Neuron (in vitro differentiated cells): ENCODE data around the gene TANGO2.

Experiments
- H2AFZ ChIP-seq: one replicate; pipeline ENCODE4 v1.6.1; 2013; ENCODE audit warnings: low read depth, mild to moderate bottlenecking, inconsistent platforms, low read length, moderate library complexity
- H3K27me3 ChIP-seq: one replicate; pipeline ENCODE4 v1.6.1; 2013; ENCODE audit warnings: low read length; ENCODE audit not compliant: insufficient read depth
- H3K36me3 ChIP-seq: one replicate; pipeline ENCODE4 v1.6.1; 2013; ENCODE audit warnings: low read length; ENCODE audit not compliant: insufficient read depth
- H3K4me1 ChIP-seq: one replicate; pipeline ENCODE4 v1.6.1; 2013; ENCODE audit warnings: low read length; ENCODE audit not compliant: insufficient read depth
- H3K4me3 ChIP-seq: 2 replicates; pipeline ENCODE4 v1.5.1; 2013; ENCODE audit warnings: mild to moderate bottlenecking, low read length, moderate library complexity
- H3K9me3 ChIP-seq: one replicate; pipeline ENCODE4 v1.6.1; 2013; ENCODE audit warnings: low read length

The TANGO2 gene

GRCh38 chr22:19987394-19988306 is 33.3 kb upstream of the TANGO2 start:
- H3K9me3 ChIP-seq, result no peaks in the 10 kb centered on the region
- no peak overlapping the region for H2AFZ ChIP-seq
- peaks cover 6% of the 10 kb centered on the region for H3K36me3 ChIP-seq
- peak overlapping the region; percentile 4 for H3K4me3 ChIP-seq
- peaks cover 32% of the 10 kb centered on the region for H3K4me1 ChIP-seq
- H3K27me3 ChIP-seq, result no peaks in the 10 kb centered on the region

GRCh38 chr22:19988331-19988808 is 32.5 kb upstream of the TANGO2 start:
- Histone ChIP-seq H3K27me3 (no peaks in the 10 kb centered on the region), H3K9me3 (no peaks in the 10 kb centered on the region), H3K4me1 (peaks cover 32% of the 10 kb centered on the region), H2AFZ (no peak overlapping the region), H3K4me3 (no peak overlapping the region), H3K36me3 (peaks cover 3% of the 10 kb centered on the region)

GRCh38 chr22:19988965-19989724 is 31.8 kb upstream of the TANGO2 start:
- H3K27me3 ChIP-seq, result no peaks in the 10 kb centered on the region
- H3K4me1 ChIP-seq, result peaks cover 27% of the 10 kb centered on the region
- H3K36me3 ChIP-seq, result peaks cover 3% of the 10 kb centered on the region
- H2AFZ ChIP-seq, result no peak overlapping the region
- H3K9me3 ChIP-seq, result no peaks in the 10 kb centered on the region
- H3K4me3 ChIP-seq, result no peak overlapping the region

GRCh38 chr22:19989725-19990067 is 31.2 kb upstream of the TANGO2 start:
- no peak overlapping the region for H3K4me3 ChIP-seq
- no peaks in the 10 kb centered on the region for H3K9me3 ChIP-seq
- peaks cover 22% of the 10 kb centered on the region for H3K4me1 ChIP-seq
- H3K27me3 ChIP-seq, result no peaks in the 10 kb centered on the region
- no peak overlapping the region for H2AFZ ChIP-seq
- H3K36me3 ChIP-seq, result peaks cover 3% of the 10 kb centered on the region

- H3K36me3 ChIP-seq, result peaks cover 3% of the 10 kb centered on the region
- no peaks in the 10 kb centered on the region for H3K27me3 ChIP-seq
- no peaks in the 10 kb centered on the region for H3K9me3 ChIP-seq
- peaks cover 17% of the 10 kb centered on the region for H3K4me1 ChIP-seq
- H3K4me3 ChIP-seq, result no peak overlapping the region
- no peak overlapping the region for H2AFZ ChIP-seq
These were observed 30.7 kb upstream of the TANGO2 start for GRCh38 chr22:19990188-19990587.

- Histone ChIP-seq H3K36me3 (no peaks in the 10 kb centered on the region), H3K4me1 (peaks cover 10% of the 10 kb centered on the region), H3K9me3 (no peaks in the 10 kb centered on the region), H3K27me3 (no peaks in the 10 kb centered on the region), H2AFZ (no peak overlapping the region), H3K4me3 (no peak overlapping the region)
These were observed 30.1 kb upstream of the TANGO2 start for GRCh38 chr22:19990609-19991394.

GRCh38 chr22:19991395-19991644 is 29.6 kb upstream of the TANGO2 start:
- H3K27me3 ChIP-seq, result no peaks in the 10 kb centered on the region
- H3K36me3 ChIP-seq, result no peaks in the 10 kb centered on the region
- H3K9me3 ChIP-seq, result no peaks in the 10 kb centered on the region
- peaks cover 5% of the 10 kb centered on the region for H3K4me1 ChIP-seq
- H3K4me3 ChIP-seq, result no peak overlapping the region
- H2AFZ ChIP-seq, result no peak overlapping the region

GRCh38 chr22:19991645-19992451 is 29.1 kb upstream of the TANGO2 start:
- Histone ChIP-seq H3K4me1 (peaks cover 8% of the 10 kb centered on the region), H3K4me3 (no peak overlapping the region), H2AFZ (no peak overlapping the region), H3K27me3 (no peaks in the 10 kb centered on the region), H3K36me3 (no peaks in the 10 kb centered on the region), H3K9me3 (no peaks in the 10 kb centered on the region)

GRCh38 chr22:19992481-19992911 is 28.4 kb upstream of the TANGO2 start:
- Histone ChIP-seq H3K36me3 (no peaks in the 10 kb centered on the region), H3K27me3 (no peaks in the 10 kb centered on the region), H3K4me3 (no peak overlapping the region), H2AFZ (no peak overlapping the region), H3K9me3 (no peaks in the 10 kb centered on the region), H3K4me1 (peaks cover 12% of the 10 kb centered on the region)

GRCh38 chr22:19992921-19993355 is 28.0 kb upstream of the TANGO2 start:
- H3K9me3 ChIP-seq, result no peaks in the 10 kb centered on the region
- H2AFZ ChIP-seq, result no peak overlapping the region
- no peak overlapping the region for H3K4me3 ChIP-seq
- H3K4me1 ChIP-seq, result peaks cover 16% of the 10 kb centered on the region
- H3K36me3 ChIP-seq, result no peaks in the 10 kb centered on the region
- no peaks in the 10 kb centered on the region for H3K27me3 ChIP-seq

- H3K36me3 ChIP-seq, result no peaks in the 10 kb centered on the region
- no peak overlapping the region for H2AFZ ChIP-seq
- H3K4me1 ChIP-seq, result peaks cover 26% of the 10 kb centered on the region
- no peak overlapping the region for H3K4me3 ChIP-seq
- no peaks in the 10 kb centered on the region for H3K27me3 ChIP-seq
- no peaks in the 10 kb centered on the region for H3K9me3 ChIP-seq
These were observed 27.0 kb upstream of the TANGO2 start for GRCh38 chr22:19993926-19994325.

- Histone ChIP-seq H3K4me1 (peaks cover 37% of the 10 kb centered on the region), H3K4me3 (no peak overlapping the region), H3K36me3 (no peaks in the 10 kb centered on the region), H3K9me3 (no peaks in the 10 kb centered on the region), H2AFZ (no peak overlapping the region), H3K27me3 (no peaks in the 10 kb centered on the region)
These were observed 25.9 kb upstream of the TANGO2 start for GRCh38 chr22:19994851-19995610.
